ENCODE data around the gene SENP1.

SENP1 gene

GRCh38 chr12:48119834-48120195 is 13.9 kb upstream of the SENP1 start:
- no peaks in the 10 kb centered on the region; the same call in 1 of the 2 replicates for H3K36me3 ChIP-seq (ENCODE audit: low read length)
- H3K4me2 ChIP-seq (ENCODE audit: low read depth, low read length, poor library complexity, severe bottlenecking), result peak overlapping the region; percentile 92
- 0 out of 2 replicates have a peak overlapping the region, but pooled peaks have one; percentile 2 for H3K27ac ChIP-seq (ENCODE audit: low read depth, low read length)
- H3K4me3 ChIP-seq (ENCODE audit: insufficient read depth, low read length, poor library complexity, severe bottlenecking), result peak overlapping the region; percentile 85
- no peaks in the 10 kb centered on the region for H3K27me3 ChIP-seq (ENCODE audit: low read length)
- H3K9ac ChIP-seq (ENCODE audit: low read length), result peak overlapping the region; percentile 71
- peaks cover 5% of the 10 kb centered on the region for H3F3A ChIP-seq (ENCODE audit: insufficient read depth)
- no peaks in the 10 kb centered on the region for H3K9me3 ChIP-seq (ENCODE audit: insufficient read depth, low read length)
- peaks cover 21% of the 10 kb centered on the region for H3K79me2 ChIP-seq (ENCODE audit: insufficient read depth, low read length)
- no peaks in the 10 kb centered on the region for H3K9me2 ChIP-seq (replicated peaks; ENCODE audit: insufficient read depth, low read length)
- H2AFZ ChIP-seq (ENCODE audit: low read depth, low read length, severe bottlenecking), result peak overlapping the region; percentile 91
- TF ChIP-seq, protein P1, sequence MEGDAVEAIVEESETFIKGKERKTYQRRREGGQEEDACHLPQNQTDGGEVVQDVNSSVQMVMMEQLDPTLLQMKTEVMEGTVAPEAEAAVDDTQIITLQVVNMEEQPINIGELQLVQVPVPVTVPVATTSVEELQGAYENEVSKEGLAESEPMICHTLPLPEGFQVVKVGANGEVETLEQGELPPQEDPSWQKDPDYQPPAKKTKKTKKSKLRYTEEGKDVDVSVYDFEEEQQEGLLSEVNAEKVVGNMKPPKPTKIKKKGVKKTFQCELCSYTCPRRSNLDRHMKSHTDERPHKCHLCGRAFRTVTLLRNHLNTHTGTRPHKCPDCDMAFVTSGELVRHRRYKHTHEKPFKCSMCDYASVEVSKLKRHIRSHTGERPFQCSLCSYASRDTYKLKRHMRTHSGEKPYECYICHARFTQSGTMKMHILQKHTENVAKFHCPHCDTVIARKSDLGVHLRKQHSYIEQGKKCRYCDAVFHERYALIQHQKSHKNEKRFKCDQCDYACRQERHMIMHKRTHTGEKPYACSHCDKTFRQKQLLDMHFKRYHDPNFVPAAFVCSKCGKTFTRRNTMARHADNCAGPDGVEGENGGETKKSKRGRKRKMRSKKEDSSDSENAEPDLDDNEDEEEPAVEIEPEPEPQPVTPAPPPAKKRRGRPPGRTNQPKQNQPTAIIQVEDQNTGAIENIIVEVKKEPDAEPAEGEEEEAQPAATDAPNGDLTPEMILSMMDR (IDR thresholded peaks at IDR 0.05; ENCODE audit: insufficient read depth, low read length, poor library complexity, severe bottlenecking), result no peak
- TF ChIP-seq EZH2phosphoT487 (conservative IDR thresholded peaks at IDR 0.05; ENCODE audit: low read length), result no peak
- no peaks in the 10 kb centered on the region for H4K20me1 ChIP-seq (ENCODE audit: low read depth, low read length)

GRCh38 chr12:48119078-48119833 is 13.4 kb upstream of the SENP1 start, which contains the start of gene PFKM:
PFKM (plus strand) TSS chr12:48119364; CDS start chr12:48122775, 3,411 bp downstream.
- peak within 1 kb of the TSS; percentile 2; the same call in 1 of the 2 replicates for H3K27ac ChIP-seq (ENCODE audit: low read depth, low read length)
- no peaks in the 10 kb centered on the region for H4K20me1 ChIP-seq (ENCODE audit: low read depth, low read length)
- H3K9ac ChIP-seq (ENCODE audit: low read length), result peak within 1 kb of the TSS; percentile 71
- peak within 1 kb of the TSS; percentile 91 for H2AFZ ChIP-seq (ENCODE audit: low read depth, low read length, severe bottlenecking)
- H3K9me3 ChIP-seq (ENCODE audit: insufficient read depth, low read length), result no peaks in the 10 kb centered on the region
- peak within 1 kb of the TSS; percentile 85 for H3K4me3 ChIP-seq (ENCODE audit: insufficient read depth, low read length, poor library complexity, severe bottlenecking)
- H3K27me3 ChIP-seq (ENCODE audit: low read length), result no peaks in the 10 kb centered on the region
- no peaks in the 10 kb centered on the region; the same call in 1 of the 2 replicates for H3K36me3 ChIP-seq (ENCODE audit: low read length)
- TF ChIP-seq, protein P1 (IDR thresholded peaks at IDR 0.05; ENCODE audit: insufficient read depth, low read length, poor library complexity, severe bottlenecking), result no peak
- TF ChIP-seq EZH2phosphoT487 (conservative IDR thresholded peaks at IDR 0.05; ENCODE audit: low read length), result no peak
- no peaks in the 10 kb centered on the region for H3K9me2 ChIP-seq (replicated peaks; ENCODE audit: insufficient read depth, low read length)
- H3K79me2 ChIP-seq (ENCODE audit: insufficient read depth, low read length), result peaks cover 21% of the 10 kb centered on the region
- peak within 1 kb of the TSS; percentile 92 for H3K4me2 ChIP-seq (ENCODE audit: low read depth, low read length, poor library complexity, severe bottlenecking)
- peaks cover 5% of the 10 kb centered on the region for H3F3A ChIP-seq (ENCODE audit: insufficient read depth)

DNA sequence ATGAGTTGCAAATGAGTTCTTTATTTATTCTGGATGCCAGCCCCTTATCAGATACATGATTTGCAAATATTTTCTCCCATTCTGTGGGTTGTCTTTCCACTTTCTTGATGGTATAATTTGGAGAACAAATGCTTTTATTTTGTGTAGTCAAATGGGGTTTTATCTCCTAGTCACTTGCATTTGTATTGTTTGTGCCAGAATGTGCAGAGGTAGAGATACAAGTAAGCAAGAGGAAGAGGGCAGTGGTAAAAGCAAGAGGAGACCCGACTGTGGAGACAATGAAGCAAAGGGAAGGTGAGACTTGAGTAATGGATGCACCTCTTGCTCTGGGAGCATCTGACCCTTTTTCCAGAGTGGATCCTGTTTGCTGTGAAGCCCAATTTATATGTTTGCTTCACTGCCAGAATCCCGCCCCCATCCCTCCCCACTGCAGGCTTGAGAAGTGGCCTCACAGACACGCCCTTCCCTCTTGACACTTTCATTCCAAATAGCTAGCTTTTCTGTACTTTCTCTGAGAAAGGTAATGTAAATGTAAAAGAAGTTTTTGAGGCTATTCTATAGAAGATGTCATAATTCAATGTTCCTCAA is 12.5 kb upstream of the SENP1 start:
- Histone ChIP-seq H3K9me2 (replicated peaks; ENCODE audit: insufficient read depth, low read length) (no peaks in the 10 kb centered on the region), H3K9me3 (ENCODE audit: insufficient read depth, low read length) (no peaks in the 10 kb centered on the region), H4K20me1 (ENCODE audit: low read depth, low read length) (no peaks in the 10 kb centered on the region), H3K79me2 (ENCODE audit: insufficient read depth, low read length) (peaks cover 21% of the 10 kb centered on the region), H3K27me3 (ENCODE audit: low read length) (no peaks in the 10 kb centered on the region), H3F3A (ENCODE audit: insufficient read depth) (peaks cover 5% of the 10 kb centered on the region), H3K36me3 (ENCODE audit: low read length) (no peaks in the 10 kb centered on the region; the same call in 1 of the 2 replicates), H3K4me3 (ENCODE audit: insufficient read depth, low read length, poor library complexity, severe bottlenecking) (no peak overlapping the region), H2AFZ (ENCODE audit: low read depth, low read length, severe bottlenecking) (peak overlapping the region; percentile 91), H3K4me2 (ENCODE audit: low read depth, low read length, poor library complexity, severe bottlenecking) (peak overlapping the region; percentile 92), H3K27ac (ENCODE audit: low read depth, low read length) (no peak overlapping the region), H3K9ac (ENCODE audit: low read length) (peak overlapping the region; percentile 71)
- no peak for TF ChIP-seq EZH2phosphoT487 (conservative IDR thresholded peaks at IDR 0.05; ENCODE audit: low read length)
- TF ChIP-seq, protein P1 (IDR thresholded peaks at IDR 0.05; ENCODE audit: insufficient read depth, low read length, poor library complexity, severe bottlenecking), result no peak

Data from SU-DHL-6 (cell line).